HPDE6-E6E7 (cell line): ENCODE measurements around the gene PEAK1.

Source experiments
- DNase-seq: peaks from one replicate; pipeline ENCODE4 v3.0.0; 2011; ENCODE audit warnings: missing footprints; ENCODE audit errors: extremely low spot score

PEAK1 gene

GRCh38 chr15:77130315-77130930 lies 289.5 kb downstream of the PEAK1 start:
- no peak for DNase-seq

- no peak for DNase-seq
Measured at GRCh38 chr15:77127626-77128025, 292.3 kb downstream of the PEAK1 start.

GRCh38 chr15:77126529-77127326 lies 293.2 kb downstream of the PEAK1 start:
- DNase-seq, result no peak

- no peak for DNase-seq
Measured at GRCh38 chr15:77123854-77124253, 296.1 kb downstream of the PEAK1 start.

GRCh38 chr15:77122576-77122975 lies 297.3 kb downstream of the PEAK1 start:
- DNase-seq, result no peak

GRCh38 chr15:77121599-77121998 lies 298.3 kb downstream of the PEAK1 start:
- no peak for DNase-seq

- no peak for DNase-seq
Measured at GRCh38 chr15:77120576-77120975, 299.3 kb downstream of the PEAK1 start.

GRCh38 chr15:77119446-77119845 lies 300.5 kb downstream of the PEAK1 start:
- no peak for DNase-seq

GRCh38 chr15:77118882-77119321 lies 301.0 kb downstream of the PEAK1 start:
- DNase-seq, result peak; percentile 55

- no peak for DNase-seq
Measured at GRCh38 chr15:77115179-77115578, 304.7 kb downstream of the PEAK1 start.

- no peak for DNase-seq
Measured at GRCh38 chr15:77112838-77113504, 306.9 kb downstream of the PEAK1 start.

- DNase-seq, result no peak
Measured at GRCh38 chr15:77111789-77112188, 308.1 kb downstream of the PEAK1 start.

GRCh38 chr15:77107531-77108355 lies 312.2 kb downstream of the PEAK1 start:
- peak; percentile 47 for DNase-seq

- no peak for DNase-seq
Measured at GRCh38 chr15:77107068-77107467, 312.8 kb downstream of the PEAK1 start.

- DNase-seq, result no peak
Measured at GRCh38 chr15:77104155-77104554, 315.7 kb downstream of the PEAK1 start.

GRCh38 chr15:77099741-77100463 lies 320.0 kb downstream of the PEAK1 start:
- no peak for DNase-seq

GRCh38 chr15:77098572-77098971 lies 321.3 kb downstream of the PEAK1 start:
- DNase-seq, result no peak

- no peak for DNase-seq
Measured at GRCh38 chr15:77097921-77098320, 322.0 kb downstream of the PEAK1 start.

GRCh38 chr15:77097248-77097721 lies 322.6 kb downstream of the PEAK1 start:
- DNase-seq, result no peak

- DNase-seq, result no peak
Measured at GRCh38 chr15:77096541-77096940, 323.4 kb downstream of the PEAK1 start.

GRCh38 chr15:77096138-77096537 lies 323.8 kb downstream of the PEAK1 start:
- no peak for DNase-seq
